ENCODE data around the gene PREX1. TPM values are rescaled to one million over a fixed set of nuclear protein-coding genes. Genes with fewer than 3 reads are reported as not detected.
"Not testable (repeated sequence)": the region's sequence is repeated elsewhere in the genome, so short reads cannot be mapped to it uniquely, and the experiment has no call there.

PREX1 gene
- total RNA-seq, 1 donor from 2014 or later: 17.7 TPM

GRCh38 chr20:48812600-48813445, 15.0 kb downstream of the PREX1 start:
- Histone ChIP-seq H3K27ac (no peak overlapping the region), H3K4me1 (no peaks in the 10 kb centered on the region)
- intact Hi-C loops (cut with DNase I): no loop called here

DNA sequence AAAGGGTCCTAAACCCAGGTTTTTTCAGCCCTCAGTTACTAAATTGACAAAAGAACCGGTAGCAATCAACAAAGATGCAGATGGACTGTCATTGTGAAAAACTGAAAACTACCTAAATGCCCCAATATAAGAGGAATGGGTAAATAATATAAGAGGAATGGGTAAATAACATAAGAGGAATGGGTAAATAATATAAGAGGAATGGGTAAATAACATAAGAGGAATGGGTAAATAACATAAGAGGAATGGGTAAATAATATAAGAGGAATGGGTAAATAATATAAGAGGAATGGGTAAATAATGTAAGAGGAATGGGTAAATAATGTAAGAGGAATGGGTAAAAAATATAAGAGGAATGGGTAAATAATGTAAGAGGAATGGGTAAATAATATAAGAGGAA, 15.7 kb downstream of the PREX1 start:
- H3K9me3 ChIP-seq; H3K36me3 ChIP-seq; H3K27me3 ChIP-seq; H3K4me1 ChIP-seq; DNase-seq (ENCODE audit: extremely low spot score in 2 of 2); H3K4me3 ChIP-seq; H3K27ac ChIP-seq; intact Hi-C loops (cut with DNase I): not testable (repeated sequence)

More at GRCh38 chr20:48812600-48813445, 15.0 kb downstream of the PREX1 start:
- no peak for DNase-seq (ENCODE audit: extremely low spot score in 2 of 2)
- Histone ChIP-seq H3K27me3 (no peaks in the 10 kb centered on the region), H3K4me3 (no peak overlapping the region), H3K9me3 (no peaks in the 10 kb centered on the region), H3K36me3 (no peaks in the 10 kb centered on the region)
- TF ChIP-seq POLR2A (IDR thresholded peaks at IDR 0.05) (no peak), POLR2AphosphoS5 (IDR thresholded peaks at IDR 0.05; ENCODE audit: insufficient read depth in 1 of 2, low read depth in 1 of 2) (no peak)
- TF ChIP-seq, protein P1, sequence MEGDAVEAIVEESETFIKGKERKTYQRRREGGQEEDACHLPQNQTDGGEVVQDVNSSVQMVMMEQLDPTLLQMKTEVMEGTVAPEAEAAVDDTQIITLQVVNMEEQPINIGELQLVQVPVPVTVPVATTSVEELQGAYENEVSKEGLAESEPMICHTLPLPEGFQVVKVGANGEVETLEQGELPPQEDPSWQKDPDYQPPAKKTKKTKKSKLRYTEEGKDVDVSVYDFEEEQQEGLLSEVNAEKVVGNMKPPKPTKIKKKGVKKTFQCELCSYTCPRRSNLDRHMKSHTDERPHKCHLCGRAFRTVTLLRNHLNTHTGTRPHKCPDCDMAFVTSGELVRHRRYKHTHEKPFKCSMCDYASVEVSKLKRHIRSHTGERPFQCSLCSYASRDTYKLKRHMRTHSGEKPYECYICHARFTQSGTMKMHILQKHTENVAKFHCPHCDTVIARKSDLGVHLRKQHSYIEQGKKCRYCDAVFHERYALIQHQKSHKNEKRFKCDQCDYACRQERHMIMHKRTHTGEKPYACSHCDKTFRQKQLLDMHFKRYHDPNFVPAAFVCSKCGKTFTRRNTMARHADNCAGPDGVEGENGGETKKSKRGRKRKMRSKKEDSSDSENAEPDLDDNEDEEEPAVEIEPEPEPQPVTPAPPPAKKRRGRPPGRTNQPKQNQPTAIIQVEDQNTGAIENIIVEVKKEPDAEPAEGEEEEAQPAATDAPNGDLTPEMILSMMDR (IDR thresholded peaks at IDR 0.05): no peak

DNA sequence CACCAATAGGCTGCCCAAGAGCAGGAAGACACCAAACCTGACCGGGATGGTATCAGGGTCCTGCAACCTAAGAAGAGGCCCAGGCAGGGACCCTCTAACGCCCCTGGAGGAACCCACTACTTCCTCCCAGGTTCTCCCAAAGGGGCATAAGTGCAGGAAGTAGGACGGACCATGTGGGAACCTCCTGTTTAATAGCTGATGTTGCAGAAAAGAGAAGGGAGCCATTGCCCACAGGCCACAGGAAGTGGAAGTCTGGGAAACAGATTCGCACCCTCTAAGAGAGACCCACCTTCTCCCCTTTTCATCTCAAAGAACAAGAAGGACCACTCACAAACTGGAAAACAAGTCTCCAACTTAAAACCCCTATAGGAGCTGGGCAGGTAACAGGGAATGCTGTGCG, 18.1 kb downstream of the PREX1 start:
- H3K4me3 ChIP-seq: no peak overlapping the region
- no peaks in the 10 kb centered on the region for H3K9me3 ChIP-seq
- intact Hi-C loops (cut with DNase I): no loop called here
- DNase-seq (ENCODE audit: extremely low spot score in 2 of 2): no peak
- no peak for TF ChIP-seq POLR2A (IDR thresholded peaks at IDR 0.05)
- TF ChIP-seq, protein P1 (IDR thresholded peaks at IDR 0.05): no peak
- no peak for TF ChIP-seq POLR2AphosphoS5 (IDR thresholded peaks at IDR 0.05; ENCODE audit: insufficient read depth in 1 of 2, low read depth in 1 of 2)
- no peaks in the 10 kb centered on the region for H3K36me3 ChIP-seq
- H3K4me1 ChIP-seq: no peaks in the 10 kb centered on the region
- H3K27me3 ChIP-seq: no peaks in the 10 kb centered on the region
- H3K27ac ChIP-seq: no peak overlapping the region

DNA sequence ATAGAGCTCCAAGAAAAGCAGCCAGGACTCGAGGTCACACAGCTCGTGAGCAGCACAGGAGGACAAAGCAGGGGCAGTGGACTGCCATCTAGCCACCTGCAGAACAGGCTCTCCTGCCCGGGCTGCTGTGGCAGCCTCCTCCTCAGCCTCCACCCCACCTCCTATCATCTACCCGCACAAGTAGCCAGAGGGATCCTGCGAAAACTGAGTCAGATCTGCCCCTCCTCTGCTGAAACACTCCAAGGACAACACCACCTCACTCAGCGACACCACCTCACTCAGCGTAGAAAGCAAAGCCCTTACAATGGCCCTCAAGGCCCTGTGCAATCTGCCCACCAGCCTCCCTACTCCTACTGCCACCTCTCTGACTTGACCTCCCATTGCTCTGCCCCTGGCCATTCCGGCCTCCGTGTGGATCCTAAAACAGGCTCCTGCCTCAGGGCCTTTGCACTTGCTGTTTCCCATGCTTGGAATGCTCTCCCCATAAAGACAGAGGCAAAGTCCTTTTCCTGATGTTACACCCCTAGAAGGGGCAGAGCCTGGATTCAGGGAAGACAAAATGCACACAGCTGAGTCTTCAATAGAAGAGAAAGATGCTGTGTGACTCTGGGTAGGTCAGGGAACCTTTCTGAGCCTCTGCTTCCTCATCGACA, 19.3 kb downstream of the PREX1 start:
- TF ChIP-seq POLR2AphosphoS5 (IDR thresholded peaks at IDR 0.05; ENCODE audit: insufficient read depth in 1 of 2, low read depth in 1 of 2) (no peak), POLR2A (IDR thresholded peaks at IDR 0.05) (no peak)
- TF ChIP-seq, protein P1 (IDR thresholded peaks at IDR 0.05): no peak
- no peaks in the 10 kb centered on the region for H3K9me3 ChIP-seq
- intact Hi-C loops (cut with DNase I): no loop called here
- no peaks in the 10 kb centered on the region for H3K27me3 ChIP-seq
- H3K4me3 ChIP-seq: no peak overlapping the region
- no peak for DNase-seq (ENCODE audit: extremely low spot score in 2 of 2)
- H3K36me3 ChIP-seq: no peaks in the 10 kb centered on the region
- no peaks in the 10 kb centered on the region for H3K4me1 ChIP-seq
- no peak overlapping the region for H3K27ac ChIP-seq

- Histone ChIP-seq H3K9me3 (no peaks in the 10 kb centered on the region), H3K27ac (no peak overlapping the region), H3K27me3 (no peaks in the 10 kb centered on the region), H3K4me1 (no peaks in the 10 kb centered on the region), H3K4me3 (no peak overlapping the region), H3K36me3 (no peaks in the 10 kb centered on the region)
- TF ChIP-seq POLR2A (IDR thresholded peaks at IDR 0.05) (no peak), POLR2AphosphoS5 (IDR thresholded peaks at IDR 0.05; ENCODE audit: insufficient read depth in 1 of 2, low read depth in 1 of 2) (no peak)
- TF ChIP-seq, protein P1 (IDR thresholded peaks at IDR 0.05): no peak
- intact Hi-C loops (cut with DNase I): no loop called here
- DNase-seq (ENCODE audit: extremely low spot score in 2 of 2): no peak
These were observed 20.0 kb downstream of the PREX1 start for GRCh38 chr20:48807586-48808381.

Measured in vagina (tissue), 2 donors.